Retinal pigment epithelial cell (primary cell): ENCODE data around the gene FILIP1.

Source experiments
- DNase-seq: peaks from one replicate; pipeline ENCODE4 v3.0.0-alpha.2; 2010; ENCODE audit warnings: low read depth
- H3K4me3 ChIP-seq: 2 replicates; pipeline ENCODE4 v1.5.1; 2011; ENCODE audit warnings: mild to moderate bottlenecking, low read length, control low read depth, moderate library complexity
- CTCF ChIP-seq: conservative IDR thresholded peaks from 2 replicates; pipeline ENCODE4 v1.5.1; 2011; ENCODE audit warnings: low read depth, low read length, control low read depth, inconsistent platforms

The FILIP1 gene

GRCh38 chr6:75422024-75422639, 71.5 kb downstream of the FILIP1 start:
- no peak for DNase-seq
- H3K4me3 ChIP-seq, result no peak overlapping the region
- no peak for TF ChIP-seq CTCF

GRCh38 chr6:75421316-75422023, 72.1 kb downstream of the FILIP1 start:
- TF ChIP-seq CTCF, result no peak
- no peak overlapping the region for H3K4me3 ChIP-seq

GRCh38 chr6:75419980-75420379, 73.6 kb downstream of the FILIP1 start:
- no peak overlapping the region for H3K4me3 ChIP-seq
- no peak for DNase-seq
- no peak for TF ChIP-seq CTCF

More at GRCh38 chr6:75421316-75422023, 72.1 kb downstream of the FILIP1 start:
- DNase-seq, result no peak

GRCh38 chr6:75419416-75419815, 74.2 kb downstream of the FILIP1 start:
- no peak for DNase-seq
- TF ChIP-seq CTCF, result no peak
- H3K4me3 ChIP-seq, result no peak overlapping the region

GRCh38 chr6:75418233-75418632, 75.4 kb downstream of the FILIP1 start:
- DNase-seq, result no peak
- TF ChIP-seq CTCF, result no peak
- no peak overlapping the region for H3K4me3 ChIP-seq

GRCh38 chr6:75416443-75416842, 77.2 kb downstream of the FILIP1 start:
- no peak for DNase-seq
- TF ChIP-seq CTCF, result no peak
- H3K4me3 ChIP-seq, result no peak overlapping the region

- no peak for DNase-seq
- TF ChIP-seq CTCF, result no peak
- no peak overlapping the region for H3K4me3 ChIP-seq
Observed at GRCh38 chr6:75415804-75416203, 77.8 kb downstream of the FILIP1 start.
